Suprapubic skin (tissue), 3 donors: ENCODE results near the gene GNB5.

Experiments used
- EP300 ChIP-seq: sonication (generic); formaldehyde crosslinking; IDR thresholded peaks from one replicate; pipeline ENCODE4 v1.6.1; 2017; ENCODE audit warnings: antibody characterized with exemption
- POLR2A ChIP-seq, 2 donors: fragments of 450-650 bp; IDR thresholded peaks; one replicate each; pipeline ENCODE4 v1.6.1; 2017; ENCODE audit warnings: antibody characterized with exemption in 2 of 2, mild to moderate bottlenecking in 2 of 2, moderate library complexity in 2 of 2
- TF ChIP-seq, protein P1 (sequence below), 2 donors: fragments of 200-600 bp in 1 of 2; fragments of 450-650 bp in 1 of 2; sonication (generic) in 1 of 2; IDR thresholded peaks; one replicate each; pipeline ENCODE4 v1.5.1; 2016 to 2019; ENCODE audit warnings: antibody characterized with exemption in 2 of 2, mild to moderate bottlenecking in 1 of 2, moderate library complexity in 1 of 2

GRCh38 chr15:52184721-52185120, 6.5 kb downstream of the GNB5 start:
- TF ChIP-seq, protein P1, sequence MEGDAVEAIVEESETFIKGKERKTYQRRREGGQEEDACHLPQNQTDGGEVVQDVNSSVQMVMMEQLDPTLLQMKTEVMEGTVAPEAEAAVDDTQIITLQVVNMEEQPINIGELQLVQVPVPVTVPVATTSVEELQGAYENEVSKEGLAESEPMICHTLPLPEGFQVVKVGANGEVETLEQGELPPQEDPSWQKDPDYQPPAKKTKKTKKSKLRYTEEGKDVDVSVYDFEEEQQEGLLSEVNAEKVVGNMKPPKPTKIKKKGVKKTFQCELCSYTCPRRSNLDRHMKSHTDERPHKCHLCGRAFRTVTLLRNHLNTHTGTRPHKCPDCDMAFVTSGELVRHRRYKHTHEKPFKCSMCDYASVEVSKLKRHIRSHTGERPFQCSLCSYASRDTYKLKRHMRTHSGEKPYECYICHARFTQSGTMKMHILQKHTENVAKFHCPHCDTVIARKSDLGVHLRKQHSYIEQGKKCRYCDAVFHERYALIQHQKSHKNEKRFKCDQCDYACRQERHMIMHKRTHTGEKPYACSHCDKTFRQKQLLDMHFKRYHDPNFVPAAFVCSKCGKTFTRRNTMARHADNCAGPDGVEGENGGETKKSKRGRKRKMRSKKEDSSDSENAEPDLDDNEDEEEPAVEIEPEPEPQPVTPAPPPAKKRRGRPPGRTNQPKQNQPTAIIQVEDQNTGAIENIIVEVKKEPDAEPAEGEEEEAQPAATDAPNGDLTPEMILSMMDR (IDR thresholded peaks at IDR 0.05): no peak
- TF ChIP-seq POLR2A (IDR thresholded peaks at IDR 0.05) (no peak), EP300 (no peak)
